Mesodermal cell (in vitro differentiated cells): Measurements from ENCODE around the gene PPP2R5A.

Experiments
- H3K27ac ChIP-seq: 2 replicates; pipeline ENCODE4 v1.7.0; 2013; ENCODE audit warnings: mild to moderate bottlenecking, low read depth, low read length, moderate library complexity; ENCODE audit not compliant: severe bottlenecking
- H3K36me3 ChIP-seq: 2 replicates; pipeline ENCODE4 v1.7.1; 2013; ENCODE audit warnings: mild to moderate bottlenecking, low read length, moderate library complexity; ENCODE audit not compliant: control insufficient read depth, insufficient read depth
- H3K4me1 ChIP-seq: one replicate; pipeline ENCODE4 v1.7.1; 2013; ENCODE audit warnings: mild to moderate bottlenecking, low read length; ENCODE audit not compliant: insufficient read depth, control insufficient read depth, poor library complexity, severe bottlenecking
- H3K4me3 ChIP-seq: 2 replicates; pipeline ENCODE4 v1.7.0; 2013; ENCODE audit warnings: low read length, control low read depth, mild to moderate bottlenecking; ENCODE audit not compliant: insufficient read depth, poor library complexity, severe bottlenecking; ENCODE audit errors: extremely low read depth
- H3K9me3 ChIP-seq: 2 replicates; pipeline ENCODE4 v1.7.1; 2013; ENCODE audit warnings: mild to moderate bottlenecking, low read length, moderate library complexity; ENCODE audit not compliant: control insufficient read depth
- WGBS, 2 experiments: methylation state at CpG; one replicate each; pipeline ENCODE4 v1.1.5; 2013; ENCODE audit warnings: missing lambda C conversion rate in 2 of 2; ENCODE audit not compliant: insufficient coverage in 2 of 2; 5-methylcytosine and 5-hydroxymethylcytosine counted together

Gene PPP2R5A

GRCh38 chr1:212267460-212267859 lies 17.8 kb upstream of the PPP2R5A start:
- Histone ChIP-seq H3K36me3 (no peaks in the 10 kb centered on the region), H3K4me1 (peaks cover 8% of the 10 kb centered on the region), H3K9me3 (no peaks in the 10 kb centered on the region), H3K4me3 (no peak overlapping the region), H3K27ac (no peak overlapping the region)
- 47 to 100% methylated on average over 1 to 2 of the region's 2 CpGs for WGBS, 2 experiments

- H3K27ac ChIP-seq = no peak overlapping the region
- H3K36me3 ChIP-seq = no peaks in the 10 kb centered on the region
- H3K4me3 ChIP-seq = no peak overlapping the region
- peaks cover 8% of the 10 kb centered on the region for H3K4me1 ChIP-seq
- no peaks in the 10 kb centered on the region for H3K9me3 ChIP-seq
These were observed 15.9 kb upstream of the PPP2R5A start for GRCh38 chr1:212269306-212269705.

GRCh38 chr1:212270564-212270963 lies 14.6 kb upstream of the PPP2R5A start:
- H3K9me3 ChIP-seq = no peaks in the 10 kb centered on the region
- H3K27ac ChIP-seq = no peak overlapping the region
- no peaks in the 10 kb centered on the region for H3K36me3 ChIP-seq
- H3K4me3 ChIP-seq = no peak overlapping the region
- peaks cover 8% of the 10 kb centered on the region for H3K4me1 ChIP-seq
- WGBS, 2 experiments = 80% methylated on average over 2 of the region's 2 CpGs; no CpG with 5 or more reads in 1 of the 2 experiments

- no peaks in the 10 kb centered on the region for H3K36me3 ChIP-seq
- no peak overlapping the region for H3K4me3 ChIP-seq
- H3K9me3 ChIP-seq = no peaks in the 10 kb centered on the region
- no peak overlapping the region for H3K27ac ChIP-seq
- WGBS, 2 experiments = 89 to 100% methylated on average over 2 of the region's 2 CpGs
- H3K4me1 ChIP-seq = peaks cover 8% of the 10 kb centered on the region
These were observed 14.0 kb upstream of the PPP2R5A start for GRCh38 chr1:212271234-212271633.

- Histone ChIP-seq H3K9me3 (no peaks in the 10 kb centered on the region), H3K4me1 (peaks cover 8% of the 10 kb centered on the region), H3K27ac (no peak overlapping the region), H3K4me3 (no peak overlapping the region), H3K36me3 (no peaks in the 10 kb centered on the region)
- 96 to 100% methylated on average over 2 to 3 of the region's 3 CpGs for WGBS, 2 experiments
These were observed 13.3 kb upstream of the PPP2R5A start for GRCh38 chr1:212271823-212272485.

- no CpG with 5 or more reads among the region's 2 CpGs for WGBS, 2 experiments
- Histone ChIP-seq H3K36me3 (no peaks in the 10 kb centered on the region), H3K27ac (no peak overlapping the region), H3K4me1 (no peaks in the 10 kb centered on the region), H3K9me3 (no peaks in the 10 kb centered on the region), H3K4me3 (no peak overlapping the region)
These were observed 3.6 kb upstream of the PPP2R5A start for GRCh38 chr1:212281590-212281989.

GRCh38 chr1:212283741-212284140 lies 1.5 kb upstream of the PPP2R5A start:
- H3K4me1 ChIP-seq = peaks cover 7% of the 10 kb centered on the region
- 94 to 95% methylated on average over 8 to 9 of the region's 9 CpGs for WGBS, 2 experiments
- no peak overlapping the region for H3K4me3 ChIP-seq
- no peaks in the 10 kb centered on the region for H3K36me3 ChIP-seq
- H3K27ac ChIP-seq = no peak overlapping the region
- no peaks in the 10 kb centered on the region for H3K9me3 ChIP-seq

GRCh38 chr1:212284332-212284743 lies 872 bp upstream of the PPP2R5A start:
- WGBS, 2 experiments = 23 to 33% methylated on average over 9 to 10 of the region's 14 CpGs
- Histone ChIP-seq H3K27ac (peak overlapping the region; percentile 64), H3K9me3 (no peaks in the 10 kb centered on the region)

GRCh38 chr1:212285685-212286555 lies 710 bp downstream of the PPP2R5A start:
- Histone ChIP-seq H3K4me3 (peak overlapping the region; percentile 81), H3K27ac (peak overlapping the region; percentile 70), H3K4me1 (peaks cover 7% of the 10 kb centered on the region), H3K36me3 (no peaks in the 10 kb centered on the region), H3K9me3 (no peaks in the 10 kb centered on the region)
- WGBS, 2 experiments = 0% methylated on average over 52 to 59 of the region's 85 CpGs

More at GRCh38 chr1:212284332-212284743, 872 bp upstream of the PPP2R5A start:
- no peaks in the 10 kb centered on the region for H3K36me3 ChIP-seq
- H3K4me3 ChIP-seq = peak overlapping the region; percentile 81
- H3K4me1 ChIP-seq = peaks cover 7% of the 10 kb centered on the region

- Histone ChIP-seq H3K4me1 (peaks cover 7% of the 10 kb centered on the region), H3K9me3 (no peaks in the 10 kb centered on the region), H3K27ac (peak overlapping the region; percentile 70), H3K36me3 (no peaks in the 10 kb centered on the region), H3K4me3 (peak overlapping the region; percentile 81)
- 1% methylated on average over 12 of the region's 17 CpGs for WGBS, 2 experiments
These were observed 1.4 kb downstream of the PPP2R5A start for GRCh38 chr1:212286556-212287131.
